Transverse colon (tissue), 3 donors: ENCODE data around the gene KRTAP4-9.
"Not testable (repeated sequence)": the region's sequence is repeated elsewhere in the genome, so short reads cannot be mapped to it uniquely, and the experiment has no call there.

Experiments used
- CTCF ChIP-seq, 5 experiments: fragments of 200-600 bp in 3 of 5; fragments of 450-650 bp in 2 of 5; sonication (generic) in 3 of 5; IDR thresholded peaks; 1 replicate in 2 of 5; 2 replicates in 3 of 5; pipeline ENCODE4 v1.5.1; 2016 to 2017; ENCODE audit warnings: antibody characterized with exemption in 5 of 5, inconsistent platforms in 3 of 5, mild to moderate bottlenecking in 2 of 5, moderate library complexity in 1 of 5
- EP300 ChIP-seq: sonication (generic); formaldehyde crosslinking; IDR thresholded peaks from one replicate; pipeline ENCODE4 v1.6.1; 2017; ENCODE audit warnings: antibody characterized with exemption, low read depth
- POLR2A ChIP-seq: fragments of 450-650 bp; IDR thresholded peaks from one replicate; pipeline ENCODE4 v1.6.1; 2016; ENCODE audit warnings: antibody characterized with exemption, mild to moderate bottlenecking, moderate library complexity

- TF ChIP-seq EP300; CTCF (IDR thresholded peaks at IDR 0.05); POLR2A: not testable (repeated sequence)
These were observed 677 bp upstream of the KRTAP4-9 start for GRCh38 chr17:41104386-41105038.
